ENCODE measurements around the gene STK16. TPM values are rescaled to one million over a fixed set of nuclear protein-coding genes. Genes with fewer than 3 reads are reported as not detected.

The STK16 gene
- total and polyA plus RNA-seq, 7 experiments from 2014 or later, result 17.4 to 35.0 (median 21.8) TPM

DNA sequence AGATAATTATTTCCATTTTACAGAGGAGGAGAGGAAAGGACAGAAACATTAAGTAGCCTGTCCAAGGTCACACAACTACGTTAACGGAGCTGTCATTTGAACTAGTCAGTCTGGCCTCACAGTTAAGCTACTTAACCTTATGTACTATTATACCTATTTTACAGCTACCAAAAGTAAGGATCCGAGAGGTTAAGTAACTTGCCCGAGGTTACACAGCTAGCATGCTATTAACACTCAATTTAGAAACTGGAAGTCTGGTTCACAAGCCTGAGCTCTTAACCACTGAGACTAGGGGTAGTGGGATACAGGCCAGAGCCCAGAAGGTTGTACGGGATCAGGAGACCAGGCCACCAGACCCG lies 511 bp upstream of the STK16 start:
- peak overlapping the region; percentile 89 for H3K27ac ChIP-seq (ENCODE audit: low read depth, low read length)
- Mint-ChIP-seq H3K27me3 (peaks cover 0 to 2% (median 0%) of the 10 kb centered on the region in 5 donors), H3K9me3 (peaks cover 0 to 9% (median 0%) of the 10 kb centered on the region in 11 donors), H3K27ac (peak overlapping the region; percentile 88 to 99 (median 97)), H3K4me1 (peaks cover 21 to 68% (median 54%) of the 10 kb centered on the region in 7 donors), H3K36me3 (peaks cover 0 to 31% (median 17%) of the 10 kb centered on the region in 5 donors), H3K4me3 (peak overlapping the region; percentile 82 to 100 (median 93))
- DNase-seq (no peak), ATAC-seq (no peak)
- peaks cover 46 to 47% of the 10 kb centered on the region in 2 donors for H3K4me1 ChIP-seq (ENCODE audit: control insufficient read depth in 2 of 2, insufficient read depth in 2 of 2, low read length in 2 of 2)
- peaks cover under 1 to 12% (median 4%) of the 10 kb centered on the region in 3 experiments for H3K36me3 ChIP-seq (ENCODE audit: control insufficient read depth in 2 of 3, insufficient read depth in 3 of 3, low read length in 3 of 3)
- peak overlapping the region; percentile 92 for H3K4me3 ChIP-seq (ENCODE audit: low read length)
- CTCF ChIA-PET, result interaction anchor here (0.9 to 2.4 kb wide), 7 partner anchors 10 to 50 kb away, joined by 3 to 15 read pairs (median 4); partner anchors contain the start of genes ANKZF1, ATG9A, TUBA4A and TUBA4B
- intact Hi-C loops (cut with micrococcal nuclease), result loop anchor here (1.0 to 5.0 kb wide), 12 partner anchors 9 to 1027 kb away; partner anchors contain the start of genes ANKZF1 (in 2 of the 2), ATG9A (in 2 of the 2), STK11IP (in 2 of the 2) and TUBA4A (in 2 of the 2)
- H3K9me3 ChIP-seq (ENCODE audit: control insufficient read depth in 2 of 3, low read length in 3 of 3), result no peaks in the 10 kb centered on the region
- POLR2A ChIA-PET, result interaction anchor here (0.9 to 21.0 kb wide), 16 partner anchors 5 to 147 kb away, joined by 3 to 575 read pairs (median 8); partner anchors contain the start of genes ABCB6, ANKZF1, ATG9A and CNPPD1
- no peaks in the 10 kb centered on the region for H3K27me3 ChIP-seq (ENCODE audit: control insufficient read depth in 2 of 2, insufficient read depth in 2 of 2, low read length in 2 of 2)

DNA sequence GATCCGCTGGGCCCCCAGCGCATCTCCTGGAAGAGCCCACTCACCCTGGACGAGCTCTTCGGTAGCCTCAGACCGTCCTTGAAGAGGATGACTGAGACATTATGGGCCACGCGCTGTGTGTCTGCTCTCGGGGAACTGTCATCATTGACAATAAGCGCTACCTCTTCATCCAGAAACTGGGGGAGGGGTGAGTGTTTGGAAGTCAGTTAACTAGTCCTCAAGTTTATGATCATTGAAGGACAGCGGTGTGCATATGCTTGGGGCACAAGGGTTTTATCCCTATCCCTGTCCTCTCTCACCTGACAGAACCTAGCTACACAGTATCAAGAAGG lies 586 bp downstream of the STK16 start:
- peaks cover 31 to 79% (median 65%) of the 10 kb centered on the region in 7 donors for H3K4me1 Mint-ChIP-seq
- no peaks in the 10 kb centered on the region for H3K27me3 ChIP-seq (ENCODE audit: control insufficient read depth in 2 of 2, insufficient read depth in 2 of 2, low read length in 2 of 2)
- H3K36me3 Mint-ChIP-seq, result peaks cover 2 to 39% (median 28%) of the 10 kb centered on the region in 5 donors
- H3K9me3 Mint-ChIP-seq, result peaks cover 0 to 9% (median 0%) of the 10 kb centered on the region in 11 donors
- H3K27ac ChIP-seq (ENCODE audit: low read depth, low read length), result peak overlapping the region; percentile 89
- no peak for ATAC-seq
- peaks cover 0 to 2% (median 0%) of the 10 kb centered on the region in 5 donors for H3K27me3 Mint-ChIP-seq
- peaks cover 57 to 58% of the 10 kb centered on the region in 2 donors for H3K4me1 ChIP-seq (ENCODE audit: control insufficient read depth in 2 of 2, insufficient read depth in 2 of 2, low read length in 2 of 2)
- peak overlapping the region; percentile 88 to 99 (median 97) for H3K27ac Mint-ChIP-seq
- intact Hi-C loops (cut with micrococcal nuclease), result loop anchor here (1.0 to 5.0 kb wide), 12 partner anchors 7 to 1029 kb away; partner anchors contain the start of genes ANKZF1 (in 2 of the 2), ATG9A (in 2 of the 2), STK11IP (in 2 of the 2) and TUBA4A (in 2 of the 2)
- H3K36me3 ChIP-seq (ENCODE audit: control insufficient read depth in 2 of 3, insufficient read depth in 3 of 3, low read length in 3 of 3), result peaks cover 11 to 22% (median 11%) of the 10 kb centered on the region in 3 experiments
- ChIA-PET POLR2A (interaction anchor here (0.5 to 21.0 kb wide), 14 partner anchors 4 to 679 kb away, joined by 3 to 575 read pairs (median 8); partner anchors contain the start of genes ABCB6, ANKZF1, ATG9A and CNPPD1), CTCF (interaction anchor here (0.8 to 2.4 kb wide), 6 partner anchors 9 to 49 kb away, joined by 3 to 15 read pairs (median 4); partner anchors contain the start of genes TUBA4A and TUBA4B)
- no peaks in the 10 kb centered on the region for H3K9me3 ChIP-seq (ENCODE audit: control insufficient read depth in 2 of 3, low read length in 3 of 3)
- peak overlapping the region; percentile 82 to 100 (median 93) for H3K4me3 Mint-ChIP-seq
- H3K4me3 ChIP-seq (ENCODE audit: low read length), result peak overlapping the region; percentile 92
- DNase-seq, result peak in 3 of 9 donors; percentile 12 to 39 (median 18)

DNA sequence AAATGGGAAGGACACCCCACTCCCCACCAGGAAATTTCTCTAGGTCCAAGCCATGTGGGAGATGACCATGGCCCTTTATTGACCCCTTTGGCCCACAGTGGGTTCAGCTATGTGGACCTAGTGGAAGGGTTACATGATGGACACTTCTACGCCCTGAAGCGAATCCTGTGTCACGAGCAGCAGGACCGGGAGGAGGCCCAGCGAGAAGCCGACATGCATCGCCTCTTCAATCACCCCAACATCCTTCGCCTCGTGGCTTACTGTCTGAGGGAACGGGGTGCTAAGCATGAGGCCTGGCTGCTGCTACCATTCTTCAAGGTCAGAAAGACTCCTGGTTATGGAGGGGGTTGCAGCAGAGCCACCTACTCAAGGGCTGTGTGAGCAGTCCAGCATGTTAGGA lies 1.3 kb downstream of the STK16 start:
- peak overlapping the region; percentile 89 for H3K27ac ChIP-seq (ENCODE audit: low read depth, low read length)
- H3K4me3 Mint-ChIP-seq, result peak overlapping the region; percentile 82 to 100 (median 92)
- peaks cover 64 to 65% of the 10 kb centered on the region in 2 donors for H3K4me1 ChIP-seq (ENCODE audit: control insufficient read depth in 2 of 2, insufficient read depth in 2 of 2, low read length in 2 of 2)
- ATAC-seq, result no peak
- H3K4me1 Mint-ChIP-seq, result peaks cover 37 to 86% (median 69%) of the 10 kb centered on the region in 7 donors
- H3K27ac Mint-ChIP-seq, result peak overlapping the region; percentile 88 to 99 (median 97)
- POLR2A ChIA-PET, result interaction anchor here (0.5 to 21.0 kb wide), 9 partner anchors 3 to 679 kb away, joined by 3 to 575 read pairs (median 13); partner anchors contain the start of genes ANKZF1, ATG9A, CNPPD1 and DNAJB2
- CTCF ChIA-PET, result interaction anchor here (0.8 to 2.4 kb wide), 3 partner anchors 8 to 32 kb away, joined by 3 to 15 read pairs (median 4); partner anchors contain the start of genes TUBA4A and TUBA4B
- intact Hi-C loops (cut with micrococcal nuclease), result loop anchor here (5.0 kb wide), 4 partner anchors 351 to 1029 kb away; partner anchors contain the start of genes STK11IP (in 2 of the 2), ARPC2 (in 1 of the 2), CTDSP1 (in 1 of the 2) and TTLL4 (in 1 of the 2)
- H3K4me3 ChIP-seq (ENCODE audit: low read length), result peak overlapping the region; percentile 65
- no peaks in the 10 kb centered on the region for H3K27me3 ChIP-seq (ENCODE audit: control insufficient read depth in 2 of 2, insufficient read depth in 2 of 2, low read length in 2 of 2)
- H3K9me3 Mint-ChIP-seq, result peaks cover 0 to 9% (median 0%) of the 10 kb centered on the region in 11 donors
- no peaks in the 10 kb centered on the region for H3K9me3 ChIP-seq (ENCODE audit: control insufficient read depth in 2 of 3, low read length in 3 of 3)
- H3K36me3 ChIP-seq (ENCODE audit: control insufficient read depth in 2 of 3, insufficient read depth in 3 of 3, low read length in 3 of 3), result peaks cover 11 to 29% (median 17%) of the 10 kb centered on the region in 3 experiments
- DNase-seq, result no peak
- peaks cover 0 to 2% (median 0%) of the 10 kb centered on the region in 5 donors for H3K27me3 Mint-ChIP-seq
- H3K36me3 Mint-ChIP-seq, result peaks cover 5 to 46% (median 35%) of the 10 kb centered on the region in 5 donors

DNA sequence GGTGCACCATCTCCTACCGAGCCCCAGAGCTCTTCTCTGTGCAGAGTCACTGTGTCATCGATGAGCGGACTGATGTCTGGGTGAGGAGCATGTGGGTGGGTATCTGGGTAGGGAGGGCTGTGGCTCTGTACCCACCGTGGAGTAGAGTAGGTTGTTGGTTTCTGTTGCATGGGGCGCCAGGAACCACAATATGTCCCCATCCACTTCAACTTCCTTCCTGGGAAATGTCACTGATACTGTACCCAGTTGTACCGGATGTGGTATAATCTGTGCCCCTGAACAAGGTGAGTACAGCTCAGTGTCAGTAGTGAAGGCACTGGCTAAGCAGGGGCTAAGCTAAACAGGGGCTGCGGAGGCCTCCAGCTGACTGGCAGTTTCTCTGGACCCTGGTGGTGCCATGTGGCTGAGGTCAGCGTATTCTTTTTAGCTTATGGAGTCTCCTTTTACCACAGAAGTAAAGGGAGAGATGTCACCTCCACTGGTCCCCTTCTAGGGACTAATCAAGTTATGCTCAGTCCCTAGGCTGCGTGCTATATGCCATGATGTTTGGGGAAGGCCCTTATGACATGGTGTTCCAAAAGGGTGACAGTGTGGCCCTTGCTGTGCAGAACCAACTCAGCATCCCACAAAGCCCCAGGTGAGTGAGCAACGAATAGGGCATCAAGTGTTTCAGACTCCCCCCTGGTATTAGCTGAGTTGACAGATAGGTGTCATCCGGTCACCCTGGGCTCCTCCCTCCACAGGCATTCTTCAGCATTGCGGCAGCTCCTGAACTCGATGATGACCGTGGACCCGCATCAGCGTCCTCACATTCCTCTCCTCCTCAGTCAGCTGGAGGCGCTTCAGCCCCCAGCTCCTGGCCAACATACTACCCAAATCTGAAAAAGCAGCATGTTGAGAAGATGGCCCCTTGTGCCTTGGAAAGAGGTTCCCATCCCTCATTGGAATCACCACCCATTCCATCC lies 2.7 kb downstream of the STK16 start:
- Mint-ChIP-seq H3K4me1 (peaks cover 44 to 88% (median 80%) of the 10 kb centered on the region in 7 donors), H3K36me3 (peaks cover 5 to 58% (median 36%) of the 10 kb centered on the region in 5 donors), H3K9me3 (peaks cover 0 to 9% (median 0%) of the 10 kb centered on the region in 11 donors), H3K27ac (peak overlapping the region; percentile 88 to 99 (median 97)), H3K27me3 (peaks cover 0 to 2% (median 0%) of the 10 kb centered on the region in 5 donors), H3K4me3 (peak overlapping the region; percentile 75 to 100 (median 90))
- Histone ChIP-seq H3K27ac (ENCODE audit: low read depth, low read length) (peak overlapping the region; percentile 89), H3K27me3 (ENCODE audit: control insufficient read depth in 2 of 2, insufficient read depth in 2 of 2, low read length in 2 of 2) (no peaks in the 10 kb centered on the region), H3K4me3 (ENCODE audit: low read length) (peak overlapping the region; percentile 65), H3K36me3 (ENCODE audit: control insufficient read depth in 2 of 3, insufficient read depth in 3 of 3, low read length in 3 of 3) (peaks cover 11 to 36% (median 17%) of the 10 kb centered on the region in 3 experiments), H3K4me1 (ENCODE audit: control insufficient read depth in 2 of 2, insufficient read depth in 2 of 2, low read length in 2 of 2) (peaks cover 72% of the 10 kb centered on the region in 2 donors), H3K9me3 (ENCODE audit: control insufficient read depth in 2 of 3, low read length in 3 of 3) (no peaks in the 10 kb centered on the region)
- ChIA-PET POLR2A (interaction anchor here (0.6 to 14.3 kb wide), 9 partner anchors 12 to 89 kb away, joined by 3 to 575 read pairs (median 27); partner anchors contain the start of genes ABCB6, ANKZF1, ATG9A and CNPPD1), CTCF (interaction anchor here (1.0 to 2.9 kb wide), 8 partner anchors 19 to 72 kb away, joined by 3 to 14 read pairs (median 6); partner anchors contain the start of genes ANKZF1, ATG9A, CNPPD1 and DNAJB2)
- ATAC-seq (peak; percentile 76), DNase-seq (peak in 8 of 9 donors; percentile 53 to 85 (median 80))
- intact Hi-C loops (cut with micrococcal nuclease), result loop anchor here (1.0 to 5.0 kb wide), 6 partner anchors 31 to 1031 kb away; partner anchors contain the start of genes STK11IP (in 2 of the 2), ARPC2 (in 1 of the 2), CTDSP1 (in 1 of the 2) and DNAJB2 (in 1 of the 2)

DNA sequence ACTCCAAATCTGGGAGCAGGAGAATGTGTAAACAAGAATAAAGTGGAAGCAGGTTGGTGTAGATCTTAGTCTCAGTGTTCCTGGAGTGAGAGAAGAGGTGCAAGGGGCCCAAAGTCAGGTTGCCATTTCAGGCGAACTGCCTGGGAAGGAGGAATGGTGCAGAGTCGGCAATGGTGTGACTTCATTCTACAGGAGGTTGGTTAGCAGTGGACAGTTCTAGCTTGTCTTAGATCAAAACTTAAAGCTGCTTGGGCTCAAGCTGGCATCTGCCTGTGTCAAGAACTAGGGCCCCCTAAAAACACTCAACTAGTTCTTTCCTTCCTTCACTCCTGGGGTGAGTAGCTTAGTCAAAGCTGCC lies 3.5 kb downstream of the STK16 start:
- ChIA-PET POLR2A (interaction anchor here (0.9 to 14.3 kb wide), 15 partner anchors 10 to 357 kb away, joined by 3 to 575 read pairs (median 11); partner anchors contain the start of genes ABCB6, ANKZF1, ATG9A and CNPPD1), CTCF (interaction anchor here (0.8 to 2.9 kb wide), 10 partner anchors 19 to 139 kb away, joined by 3 to 14 read pairs (median 5); partner anchors contain the start of genes ANKZF1, ATG9A, CNPPD1 and DNAJB2)
- Mint-ChIP-seq H3K4me1 (peaks cover 44 to 81% (median 80%) of the 10 kb centered on the region in 7 donors), H3K4me3 (peak overlapping the region; percentile 82 to 100 (median 92)), H3K27ac (peak overlapping the region; percentile 88 to 99 (median 97)), H3K27me3 (peaks cover 0 to 2% (median 0%) of the 10 kb centered on the region in 5 donors), H3K9me3 (peaks cover 0 to 10% (median 0%) of the 10 kb centered on the region in 11 donors), H3K36me3 (peaks cover 5 to 58% (median 36%) of the 10 kb centered on the region in 5 donors)
- no peak for ATAC-seq
- intact Hi-C loops (cut with micrococcal nuclease), result loop anchor here (5.0 kb wide), 4 partner anchors 348 to 1032 kb away; partner anchors contain the start of genes STK11IP (in 2 of the 2), ARPC2 (in 1 of the 2), CTDSP1 (in 1 of the 2) and TTLL4 (in 1 of the 2)
- H3K9me3 ChIP-seq (ENCODE audit: control insufficient read depth in 2 of 3, low read length in 3 of 3), result no peaks in the 10 kb centered on the region
- H3K27ac ChIP-seq (ENCODE audit: low read depth, low read length), result peak overlapping the region; percentile 89
- peaks cover 11 to 43% (median 17%) of the 10 kb centered on the region in 3 experiments for H3K36me3 ChIP-seq (ENCODE audit: control insufficient read depth in 2 of 3, insufficient read depth in 3 of 3, low read length in 3 of 3)
- no peaks in the 10 kb centered on the region for H3K27me3 ChIP-seq (ENCODE audit: control insufficient read depth in 2 of 2, insufficient read depth in 2 of 2, low read length in 2 of 2)
- no peak for DNase-seq
- H3K4me3 ChIP-seq (ENCODE audit: low read length), result peak overlapping the region; percentile 65
- H3K4me1 ChIP-seq (ENCODE audit: control insufficient read depth in 2 of 2, insufficient read depth in 2 of 2, low read length in 2 of 2), result peaks cover 72% of the 10 kb centered on the region in 2 donors

Data from naive thymus-derived CD4-positive, alpha-beta T cell (primary cell).